Activated T-cell treated with anti-CD3 and anti-CD28 coated beads for 1 hour (primary cell): ENCODE results near the gene PIK3C2B.
A peak's percentile ranks its signal among the peaks of the same experiment; 100 is the strongest.

Experiments
- DNase-seq: peaks from one replicate; pipeline ENCODE4 v3.0.0-alpha.2; 2020; ENCODE audit warnings: low read depth

Gene PIK3C2B

DNA sequence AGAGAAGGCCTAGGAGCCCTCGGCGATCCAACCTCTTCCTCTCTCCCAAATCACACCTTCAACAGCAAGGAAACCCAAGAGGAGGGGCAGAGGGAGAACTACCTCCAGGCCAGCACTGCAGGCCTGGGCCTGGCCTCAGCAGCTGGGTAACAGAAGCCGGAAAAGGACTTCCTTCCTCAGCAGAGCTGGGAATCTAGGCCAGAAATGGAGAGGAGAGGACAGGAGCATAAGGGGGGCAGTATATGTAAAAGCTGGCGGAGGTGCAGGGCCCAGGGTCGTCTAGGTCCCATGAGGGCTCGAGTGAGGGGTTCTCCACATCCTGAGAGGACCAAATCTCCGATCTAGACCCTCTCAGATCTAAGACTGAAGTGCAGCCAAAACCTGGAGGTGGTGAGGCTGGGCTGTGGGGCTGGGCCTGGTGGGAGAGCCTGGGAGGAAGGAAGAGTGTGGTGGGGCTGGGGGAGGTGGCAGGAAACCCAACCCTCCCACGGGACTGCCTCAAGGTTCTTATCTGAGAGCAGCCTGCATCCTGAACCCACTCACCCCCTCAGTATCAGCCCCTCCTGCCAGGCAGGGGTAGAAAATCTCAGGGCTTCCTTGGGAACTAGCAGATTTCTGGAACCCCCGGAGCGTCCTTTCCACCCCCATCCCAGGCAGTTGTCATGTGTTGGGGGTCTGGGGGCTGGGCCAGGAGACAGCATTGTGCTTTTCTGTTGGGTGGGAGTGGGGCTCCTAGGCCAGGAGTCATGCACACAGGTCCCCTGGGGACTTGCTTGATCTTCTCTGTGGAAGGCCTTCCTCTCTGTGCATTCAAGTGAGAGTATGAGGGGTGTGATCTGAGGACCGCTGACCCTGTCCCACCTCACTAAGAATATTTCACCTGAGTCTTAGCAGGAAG, 33.0 kb downstream of the PIK3C2B start:
- DNase-seq, result no peak

DNA sequence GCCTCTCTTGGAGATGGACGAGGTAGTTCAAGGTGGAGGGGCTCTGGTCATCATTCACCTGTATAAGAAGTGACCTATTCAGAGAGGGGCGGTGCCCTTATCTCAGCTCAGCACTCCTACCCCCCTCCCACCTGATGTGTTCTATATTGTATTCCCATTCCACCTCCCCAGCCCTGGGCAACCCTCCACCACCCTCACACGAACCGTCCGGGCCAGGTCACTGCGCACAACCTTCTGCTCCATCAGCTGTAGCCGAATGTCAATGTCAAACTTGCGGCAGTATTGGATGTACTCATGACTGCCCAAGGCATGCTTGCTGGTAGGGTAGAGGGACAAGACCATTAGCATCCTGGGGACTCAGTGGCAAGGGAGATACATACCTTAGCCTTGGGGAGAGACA, 34.3 kb downstream of the PIK3C2B start:
- no peak for DNase-seq

DNA sequence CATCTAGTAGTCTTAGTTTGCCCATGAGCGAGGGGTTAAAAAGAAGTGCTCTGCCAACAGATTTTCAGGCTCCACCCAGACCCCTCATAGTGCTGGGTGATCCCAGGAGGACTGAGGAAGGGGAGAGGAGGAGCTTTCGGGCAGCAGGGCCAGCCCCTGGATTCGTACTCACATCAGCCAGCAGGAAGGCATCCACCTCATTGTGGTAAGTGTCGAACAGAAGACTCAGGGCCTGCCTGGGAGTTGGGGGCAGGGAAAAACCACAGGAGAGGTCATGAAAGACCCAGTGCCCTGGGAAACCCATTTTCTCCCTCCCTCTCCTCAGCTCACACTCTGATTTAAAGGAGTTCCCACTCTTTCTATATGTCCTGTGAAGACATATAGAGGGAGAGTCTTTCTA, 34.9 kb downstream of the PIK3C2B start:
- DNase-seq, result no peak

GRCh38 chr1:204457666-204458065, 36.9 kb downstream of the PIK3C2B start:
- no peak for DNase-seq

DNA sequence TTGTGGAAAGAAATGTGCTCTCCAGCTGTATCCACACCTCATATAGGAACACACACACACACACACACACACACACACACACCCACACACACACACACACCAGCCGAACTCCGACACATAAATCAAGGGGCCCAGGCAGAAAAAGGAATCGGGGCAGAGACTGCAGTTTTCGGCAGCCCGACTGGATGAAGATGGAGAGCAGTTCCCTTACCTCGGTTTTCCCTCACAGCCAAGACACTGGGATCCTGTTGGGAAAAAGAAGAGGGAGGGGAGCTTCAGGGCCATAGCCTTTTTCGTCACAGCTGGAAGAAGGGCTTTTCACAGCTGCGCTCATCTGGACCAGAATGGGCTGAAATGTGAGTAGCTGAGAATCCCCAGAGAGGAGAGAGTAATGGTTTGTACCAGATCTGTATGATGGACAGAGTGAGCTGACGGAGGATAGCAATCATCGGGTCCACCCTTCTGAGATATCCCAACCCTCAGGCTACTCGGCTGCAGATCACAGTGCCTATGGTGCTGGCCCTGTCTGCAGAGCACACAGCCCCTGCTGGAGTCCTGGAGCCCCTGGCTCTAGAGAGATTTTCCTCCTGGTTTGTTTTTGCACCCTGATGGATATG, 37.7 kb downstream of the PIK3C2B start:
- no peak for DNase-seq

DNA sequence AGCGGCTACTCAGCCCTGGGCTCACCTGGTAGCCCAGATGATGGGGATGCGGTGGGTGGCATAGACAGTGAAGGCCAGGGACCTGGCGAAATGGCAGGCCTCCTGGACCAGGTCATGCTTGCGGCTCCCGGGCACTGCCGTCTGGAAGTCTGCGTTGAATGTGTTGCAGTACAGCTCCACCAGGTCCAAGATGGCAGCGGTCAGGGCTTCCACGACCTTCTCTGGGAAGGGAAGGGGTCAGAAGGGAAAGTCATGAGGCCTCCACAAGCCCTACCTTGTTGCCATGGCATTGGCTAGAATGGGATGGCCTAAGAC, 38.8 kb downstream of the PIK3C2B start:
- DNase-seq, result no peak

DNA sequence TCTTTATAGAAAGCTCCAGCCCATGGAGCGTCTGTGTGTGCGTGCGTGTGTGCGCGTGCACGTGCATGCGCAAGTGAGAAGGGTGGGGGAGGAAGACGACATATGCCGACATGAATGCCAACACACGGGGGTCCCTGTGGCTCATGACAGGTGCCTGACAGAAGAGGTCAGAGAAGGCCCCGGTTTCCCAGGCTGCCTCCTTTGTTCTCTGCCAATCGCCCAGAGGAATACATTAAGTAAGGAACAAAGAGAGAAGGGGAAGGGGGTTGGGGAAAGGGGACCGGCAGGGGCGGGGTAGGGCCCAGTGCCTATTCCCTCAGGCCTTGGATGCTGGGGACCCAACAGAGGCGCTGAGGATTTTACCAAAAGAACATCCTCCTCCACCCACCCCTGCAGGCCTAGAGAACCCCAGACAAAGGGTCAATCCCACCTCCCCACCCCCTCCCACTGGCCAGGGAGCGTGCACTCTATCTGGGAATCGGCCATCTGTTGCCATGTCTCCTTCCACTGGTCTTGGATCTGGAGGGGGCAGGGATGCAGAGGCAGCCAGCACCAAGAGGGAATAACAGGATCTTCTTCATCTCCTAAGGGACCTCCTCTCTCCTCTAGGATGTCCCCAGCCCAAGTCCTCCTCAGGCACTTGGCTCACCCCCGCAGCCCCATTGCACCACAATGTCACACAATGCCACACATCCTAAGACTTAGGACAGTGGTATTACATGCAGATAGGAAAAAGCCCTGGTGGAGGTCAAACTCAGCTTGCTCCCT, 39.4 kb downstream of the PIK3C2B start:
- DNase-seq, result no peak

DNA sequence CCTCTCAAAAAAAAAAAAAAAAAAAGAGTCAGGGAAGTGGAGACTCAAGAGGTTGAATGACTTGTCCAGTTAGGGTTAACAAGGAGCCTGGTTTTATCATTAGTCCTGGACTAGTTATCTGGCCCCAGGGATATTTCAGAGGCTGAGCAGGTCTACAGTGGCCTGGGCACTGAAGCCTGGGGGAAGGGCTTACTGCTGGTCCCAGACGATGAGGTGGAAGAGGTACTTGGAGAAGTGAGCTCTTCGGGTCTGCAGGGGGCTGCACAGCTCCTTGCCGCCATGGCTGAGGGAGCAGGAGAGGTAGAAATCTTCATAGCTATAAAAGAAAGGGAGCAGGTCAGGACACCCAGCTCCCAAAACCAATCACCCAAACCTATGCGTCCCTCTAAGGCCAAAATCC, 40.1 kb downstream of the PIK3C2B start:
- DNase-seq, result no peak

DNA sequence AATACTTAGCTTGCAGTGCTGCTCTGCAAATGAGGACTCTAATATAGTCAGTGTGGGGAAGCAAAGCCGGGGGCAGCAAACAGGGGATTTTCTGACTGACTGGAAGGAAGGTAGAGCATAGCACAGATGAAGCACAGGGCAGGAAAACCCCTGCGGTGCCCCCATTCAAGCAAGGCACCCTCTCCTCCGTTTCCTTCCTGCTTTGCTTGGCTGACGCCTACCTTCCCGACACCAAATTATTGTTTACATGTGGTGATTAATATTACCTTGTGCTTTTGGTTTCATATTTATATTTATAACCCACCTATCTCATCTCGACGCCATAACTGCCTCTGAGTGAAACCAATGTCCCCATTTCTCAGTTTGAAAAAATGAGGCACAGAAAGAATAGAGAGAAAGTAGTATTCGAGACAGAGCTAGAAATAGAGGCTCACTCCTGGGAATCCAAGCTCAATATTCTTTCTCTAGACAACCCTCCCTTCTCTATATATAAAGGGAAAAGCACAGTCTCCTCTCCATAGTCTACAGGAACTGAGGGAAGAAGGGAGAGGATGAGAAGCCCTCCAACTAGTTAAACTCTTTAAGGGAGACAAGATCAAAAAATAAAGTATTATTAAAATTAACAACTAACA, 41.3 kb downstream of the PIK3C2B start:
- peak; percentile 46 for DNase-seq

GRCh38 chr1:204451352-204452124, 43.1 kb downstream of the PIK3C2B start:
- DNase-seq, result no peak

- DNase-seq, result no peak
Measured at GRCh38 chr1:204450461-204451257, 43.9 kb downstream of the PIK3C2B start.

DNA sequence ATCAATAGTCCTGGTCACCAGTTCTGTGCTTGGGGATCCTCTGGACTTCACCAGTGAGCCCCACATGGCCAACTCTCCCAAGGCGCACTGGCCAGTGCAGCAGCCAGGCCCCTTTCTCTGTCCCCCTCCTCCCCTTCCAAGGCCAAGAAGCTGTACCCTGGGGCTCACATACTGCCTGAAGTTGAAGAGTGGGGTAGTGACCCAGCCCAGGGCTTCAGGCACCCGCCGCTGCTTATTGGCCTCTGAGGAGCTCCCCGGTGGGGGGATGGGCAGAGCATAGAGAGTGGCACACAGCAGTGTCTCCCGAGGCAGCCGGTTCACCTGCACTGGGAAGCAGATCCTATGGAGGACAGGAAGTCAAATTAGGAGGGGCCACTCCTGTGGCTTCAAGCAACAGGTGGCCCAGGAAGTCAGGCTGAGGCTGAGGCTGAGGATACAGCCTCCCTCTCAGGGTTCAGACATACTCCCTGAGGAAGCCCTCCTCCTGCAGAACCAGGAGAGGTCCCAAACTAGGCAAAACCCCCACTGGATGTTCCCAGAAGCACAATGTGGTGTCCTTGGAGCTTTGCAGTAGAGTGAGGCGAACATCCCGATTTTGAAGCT, 44.8 kb downstream of the PIK3C2B start:
- no peak for DNase-seq

DNA sequence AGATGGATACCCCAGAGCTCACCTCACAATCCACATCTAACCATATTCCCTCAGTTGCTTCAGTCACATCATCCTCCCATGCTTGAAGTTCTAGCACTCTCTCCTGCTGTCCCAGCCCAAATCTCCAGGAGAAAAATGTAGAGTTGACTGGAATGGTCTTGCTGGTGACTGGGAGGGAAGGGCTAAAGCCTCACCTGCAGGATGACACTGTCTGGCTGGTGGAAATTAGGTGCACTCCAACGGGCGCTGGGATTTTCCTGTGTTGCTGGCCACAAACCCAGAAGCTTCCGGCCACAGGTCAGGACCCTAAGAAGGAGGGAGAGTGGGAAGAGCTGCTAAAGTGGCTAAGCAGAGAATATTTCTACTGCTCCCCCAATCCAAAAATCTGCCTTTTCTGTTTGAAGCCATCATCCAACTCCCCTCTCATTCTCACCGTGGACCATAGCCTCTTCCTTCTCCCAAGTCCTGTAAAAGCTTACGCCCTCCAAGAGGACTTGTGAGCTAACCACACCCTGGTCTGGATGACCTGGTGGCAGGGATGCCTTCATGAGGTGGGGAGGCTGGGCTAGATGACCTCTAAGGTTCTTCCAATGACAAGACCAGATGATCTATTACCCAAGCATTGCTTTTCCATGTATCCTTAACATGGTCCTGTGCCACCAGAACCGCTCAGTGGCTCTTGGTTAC, 45.5 kb downstream of the PIK3C2B start:
- DNase-seq, result no peak

GRCh38 chr1:204448344-204448964, 46.2 kb downstream of the PIK3C2B start:
- DNase-seq, result no peak

- DNase-seq, result no peak
Measured at GRCh38 chr1:204447736-204448135, 46.9 kb downstream of the PIK3C2B start.

GRCh38 chr1:204447190-204447589, 47.4 kb downstream of the PIK3C2B start:
- DNase-seq, result no peak

DNA sequence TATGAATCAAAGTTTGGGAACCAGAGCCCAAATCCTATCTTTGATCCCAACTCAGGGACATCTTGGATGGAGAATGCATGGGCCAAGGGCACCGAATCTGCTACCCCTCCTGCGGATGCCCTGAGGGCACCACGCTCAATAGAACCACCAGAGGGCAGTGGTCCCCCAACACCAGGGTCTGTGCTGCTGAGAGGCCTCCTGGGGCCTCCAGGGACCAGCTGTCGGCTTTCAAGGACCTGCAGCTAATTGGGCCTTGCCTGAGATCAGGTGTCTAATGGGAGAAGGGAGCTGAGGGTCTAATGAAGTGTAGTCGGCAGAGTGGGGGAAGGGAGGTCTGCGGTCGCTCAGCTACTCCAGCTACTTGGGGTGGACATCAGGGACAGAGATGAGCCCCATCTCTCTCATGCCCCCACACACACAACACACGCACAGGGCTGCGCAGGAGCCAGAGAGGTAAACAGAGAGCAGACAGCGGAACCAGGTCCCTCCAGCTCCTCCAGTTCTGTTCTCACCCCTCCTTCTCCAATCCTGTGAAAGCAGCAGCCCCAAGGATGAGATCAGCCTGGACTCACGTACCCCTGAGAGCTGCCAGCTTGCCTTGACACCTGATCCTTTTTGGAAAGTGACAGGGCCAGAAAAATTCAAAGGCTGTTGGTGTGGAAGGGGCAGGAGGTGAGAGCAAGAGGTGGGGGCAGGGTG, 48.0 kb downstream of the PIK3C2B start:
- peak; percentile 67 for DNase-seq

DNA sequence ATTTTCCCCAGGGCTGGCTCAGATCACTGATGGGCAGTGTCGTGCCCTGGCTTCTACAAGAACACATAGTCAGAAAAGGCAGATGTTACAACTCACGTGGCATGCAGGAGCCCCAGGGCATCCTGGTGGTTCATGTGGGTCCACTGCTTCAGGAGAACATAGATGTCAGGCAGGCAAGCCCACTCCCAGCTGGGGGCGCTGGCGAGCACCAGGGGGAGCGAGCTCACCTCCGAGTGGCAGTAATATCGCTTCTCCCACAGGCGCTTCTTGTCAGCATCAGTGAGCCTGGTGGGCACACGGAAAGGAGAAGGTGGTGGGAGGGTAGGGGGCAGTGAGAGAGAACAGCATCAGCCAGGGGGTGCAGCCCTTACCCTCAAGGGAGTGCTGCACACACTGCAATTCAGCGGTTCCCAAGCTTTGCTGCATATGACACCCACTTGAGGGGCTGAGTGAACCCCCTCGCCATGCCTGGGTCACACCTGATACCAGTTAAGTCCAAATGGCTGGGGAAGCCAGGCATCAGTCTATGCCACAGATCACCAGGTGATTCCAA, 48.7 kb downstream of the PIK3C2B start:
- peak; percentile 21 for DNase-seq
